GM23338 (cell line): ENCODE measurements around the gene DENR. TPM values are rescaled to one million over a fixed set of nuclear protein-coding genes. Genes with fewer than 3 reads are reported as not detected.

Experiments used
- ATAC-seq: fragments of 200-7000 bp; cut with Tn5 transposase; 3 replicates; pipeline ENCODE4 v1.9.1; 2020
- DNase-seq: peaks from one replicate; pipeline ENCODE4 v3.0.0-alpha.2; 2015; ENCODE audit warnings: low spot score
- H2AFZ ChIP-seq: fragments of 200-600 bp; sonication (generic); 2 replicates; pipeline ENCODE4 v1.8.0; 2016; ENCODE audit warnings: antibody characterized with exemption, mild to moderate bottlenecking, moderate library complexity
- H3F3A ChIP-seq: fragments of 200-600 bp; sonication (generic); replicated peaks from 2 replicates; pipeline ENCODE4 v1.8.0; 2017; ENCODE audit warnings: antibody characterized with exemption, mixed run types, low read depth
- H3K27ac ChIP-seq: fragments of 200-600 bp; sonication (generic); 2 replicates; pipeline ENCODE4 v1.6.1; 2016; ENCODE audit warnings: low read depth
- H3K27me3 ChIP-seq: fragments of 200-600 bp; sonication (generic); 2 replicates; pipeline ENCODE4 v1.8.0; 2016; ENCODE audit warnings: mild to moderate bottlenecking, mixed run types, moderate library complexity; ENCODE audit not compliant: insufficient read depth
- H3K36me3 ChIP-seq: fragments of 200-600 bp; sonication (generic); 2 replicates; pipeline ENCODE4 v1.8.0; 2016; ENCODE audit warnings: mild to moderate bottlenecking; ENCODE audit not compliant: insufficient read depth
- H3K4me1 ChIP-seq: fragments of 200-600 bp; sonication (generic); 2 replicates; pipeline ENCODE4 v1.8.0; 2016; ENCODE audit warnings: mild to moderate bottlenecking, moderate library complexity; ENCODE audit not compliant: insufficient read depth
- H3K4me2 ChIP-seq: fragments of 200-600 bp; sonication (generic); 2 replicates; pipeline ENCODE4 v1.7.1; 2017; ENCODE audit warnings: mixed run types
- H3K4me3 ChIP-seq: fragments of 200-600 bp; sonication (generic); 2 replicates; pipeline ENCODE4 v1.6.1; 2016; ENCODE audit warnings: mixed run types
- H3K79me2 ChIP-seq: fragments of 200-600 bp; sonication (generic); replicated peaks from 2 replicates; pipeline ENCODE4 v1.8.0; 2017; ENCODE audit warnings: mild to moderate bottlenecking; ENCODE audit not compliant: insufficient read depth
- H3K9me2 ChIP-seq: fragments of 200-600 bp; sonication (generic); 2 replicates; pipeline ENCODE4 v1.8.0; 2017; ENCODE audit not compliant: insufficient read depth
- H4K20me1 ChIP-seq: fragments of 200-600 bp; sonication (generic); replicated peaks from 2 replicates; pipeline ENCODE4 v1.8.0; 2017; ENCODE audit warnings: mild to moderate bottlenecking; ENCODE audit not compliant: insufficient read depth
- H3K27ac Mint-ChIP-seq: 2 replicates; pipeline ENCODE4 v1.8.0; 2020; ENCODE audit warnings: inconsistent platforms, mild to moderate bottlenecking, moderate library complexity, mixed read lengths
- H3K27me3 Mint-ChIP-seq: 3 replicates; pipeline ENCODE4 v1.8.0; 2022; ENCODE audit warnings: low read depth, mild to moderate bottlenecking, moderate library complexity, mixed read lengths, inconsistent platforms; ENCODE audit not compliant: insufficient read depth, poor library complexity
- H3K36me3 Mint-ChIP-seq: 3 replicates; pipeline ENCODE4 v1.8.0; 2021; ENCODE audit warnings: low read depth, mild to moderate bottlenecking, inconsistent platforms, moderate library complexity, mixed read lengths
- H3K4me1 Mint-ChIP-seq: 3 replicates; pipeline ENCODE4 v1.8.0; 2020; ENCODE audit warnings: mild to moderate bottlenecking, inconsistent platforms, mixed read lengths
- H3K4me3 Mint-ChIP-seq: 3 replicates; pipeline ENCODE4 v1.8.0; 2021; ENCODE audit warnings: moderate library complexity, mild to moderate bottlenecking, inconsistent platforms, mixed read lengths
- H3K9me3 Mint-ChIP-seq: 3 replicates; pipeline ENCODE4 v1.8.0; 2020; ENCODE audit warnings: moderate library complexity, mild to moderate bottlenecking, inconsistent platforms, mixed read lengths
- CREB1 ChIP-seq: fragments of 250-450 bp; sonication (Bioruptor Pico); IDR thresholded peaks from 2 replicates; pipeline ENCODE4 v1.5.0; 2020; ENCODE audit warnings: low read depth, mild to moderate bottlenecking, moderate library complexity
- JUNB ChIP-seq: IDR thresholded peaks from one replicate; pipeline ENCODE4 v1.6.1; 2016; ENCODE audit warnings: antibody characterized with exemption; ENCODE audit not compliant: unreplicated experiment
- POLR2AphosphoS5 ChIP-seq: IDR thresholded peaks from 2 replicates; pipeline ENCODE4 v1.6.1; 2016; ENCODE audit warnings: antibody characterized with exemption, low read depth
- ZNF331 ChIP-seq: fragments of 250-450 bp; sonication (Bioruptor Pico); IDR thresholded peaks from 2 replicates; pipeline ENCODE4 v1.5.0; 2020; ENCODE audit warnings: low read depth, mild to moderate bottlenecking, moderate library complexity
- polyA plus RNA-seq: library from polyadenylated mRNA; unstranded; fragments of >200 nt; fragmentation: Nextera tagmentation; extraction: Ambion mirVana; gene quantifications from 2 replicates; pipeline ENCODE4 v1.2.1, GENCODE V29; 2016
- total RNA-seq: library from RNA; depleted of rRNA; stranded (reverse); fragments of >200 nt; shearing (Covaris generic); gene quantifications from 2 replicates; pipeline ENCODE4 v1.2.3, GENCODE V29; 2014
- TF ChIP-seq, protein P1 (sequence below): IDR thresholded peaks from one replicate; pipeline ENCODE4 v1.6.1; 2018; ENCODE audit warnings: antibody characterized with exemption; ENCODE audit not compliant: unreplicated experiment
- TF ChIP-seq, protein P2 (sequence below): IDR thresholded peaks from 2 replicates; pipeline ENCODE4 v1.6.1; 2016; ENCODE audit warnings: antibody characterized with exemption
- TF ChIP-seq, protein P3 (sequence below): fragments of 250-450 bp; sonication (Bioruptor Pico); IDR thresholded peaks from 2 replicates; pipeline ENCODE4 v1.5.0; 2020; ENCODE audit warnings: mild to moderate bottlenecking, moderate library complexity

Gene DENR
- total and polyA plus RNA-seq, 2 experiments from 2014 or later = 55.2 to 130 TPM

DNA sequence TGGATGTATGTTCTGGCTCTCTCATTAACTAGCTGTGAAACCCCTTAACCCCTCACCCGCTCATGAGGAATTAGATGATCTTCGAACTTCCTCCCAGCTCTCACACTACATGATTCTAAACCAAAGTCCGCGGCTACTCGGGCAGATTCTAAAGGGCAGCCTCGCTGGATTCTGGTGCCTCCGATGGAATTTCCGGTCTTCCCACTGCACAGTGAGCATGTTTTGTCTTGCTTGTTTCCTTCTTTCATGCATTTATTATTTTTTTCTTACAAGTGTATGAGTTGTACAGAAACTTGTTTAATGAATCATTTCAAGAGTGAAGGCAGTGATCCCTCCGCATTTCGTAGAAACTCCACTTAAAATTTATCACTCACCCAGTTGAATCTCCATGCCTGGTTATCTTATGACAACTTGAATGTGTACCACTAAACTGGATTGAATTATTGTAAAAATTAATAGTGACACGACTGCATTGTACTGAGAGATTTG is 31.5 kb upstream of the DENR start (continued):
- TF ChIP-seq, protein P1, sequence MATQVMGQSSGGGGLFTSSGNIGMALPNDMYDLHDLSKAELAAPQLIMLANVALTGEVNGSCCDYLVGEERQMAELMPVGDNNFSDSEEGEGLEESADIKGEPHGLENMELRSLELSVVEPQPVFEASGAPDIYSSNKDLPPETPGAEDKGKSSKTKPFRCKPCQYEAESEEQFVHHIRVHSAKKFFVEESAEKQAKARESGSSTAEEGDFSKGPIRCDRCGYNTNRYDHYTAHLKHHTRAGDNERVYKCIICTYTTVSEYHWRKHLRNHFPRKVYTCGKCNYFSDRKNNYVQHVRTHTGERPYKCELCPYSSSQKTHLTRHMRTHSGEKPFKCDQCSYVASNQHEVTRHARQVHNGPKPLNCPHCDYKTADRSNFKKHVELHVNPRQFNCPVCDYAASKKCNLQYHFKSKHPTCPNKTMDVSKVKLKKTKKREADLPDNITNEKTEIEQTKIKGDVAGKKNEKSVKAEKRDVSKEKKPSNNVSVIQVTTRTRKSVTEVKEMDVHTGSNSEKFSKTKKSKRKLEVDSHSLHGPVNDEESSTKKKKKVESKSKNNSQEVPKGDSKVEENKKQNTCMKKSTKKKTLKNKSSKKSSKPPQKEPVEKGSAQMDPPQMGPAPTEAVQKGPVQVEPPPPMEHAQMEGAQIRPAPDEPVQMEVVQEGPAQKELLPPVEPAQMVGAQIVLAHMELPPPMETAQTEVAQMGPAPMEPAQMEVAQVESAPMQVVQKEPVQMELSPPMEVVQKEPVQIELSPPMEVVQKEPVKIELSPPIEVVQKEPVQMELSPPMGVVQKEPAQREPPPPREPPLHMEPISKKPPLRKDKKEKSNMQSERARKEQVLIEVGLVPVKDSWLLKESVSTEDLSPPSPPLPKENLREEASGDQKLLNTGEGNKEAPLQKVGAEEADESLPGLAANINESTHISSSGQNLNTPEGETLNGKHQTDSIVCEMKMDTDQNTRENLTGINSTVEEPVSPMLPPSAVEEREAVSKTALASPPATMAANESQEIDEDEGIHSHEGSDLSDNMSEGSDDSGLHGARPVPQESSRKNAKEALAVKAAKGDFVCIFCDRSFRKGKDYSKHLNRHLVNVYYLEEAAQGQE = no peak
- TF ChIP-seq ZNF331 (no peak), POLR2AphosphoS5 (no peak), CREB1 (CRISPR knock-in tag) (no peak)
- TF ChIP-seq, protein P2, sequence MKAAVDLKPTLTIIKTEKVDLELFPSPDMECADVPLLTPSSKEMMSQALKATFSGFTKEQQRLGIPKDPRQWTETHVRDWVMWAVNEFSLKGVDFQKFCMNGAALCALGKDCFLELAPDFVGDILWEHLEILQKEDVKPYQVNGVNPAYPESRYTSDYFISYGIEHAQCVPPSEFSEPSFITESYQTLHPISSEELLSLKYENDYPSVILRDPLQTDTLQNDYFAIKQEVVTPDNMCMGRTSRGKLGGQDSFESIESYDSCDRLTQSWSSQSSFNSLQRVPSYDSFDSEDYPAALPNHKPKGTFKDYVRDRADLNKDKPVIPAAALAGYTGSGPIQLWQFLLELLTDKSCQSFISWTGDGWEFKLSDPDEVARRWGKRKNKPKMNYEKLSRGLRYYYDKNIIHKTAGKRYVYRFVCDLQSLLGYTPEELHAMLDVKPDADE = no peak

DNA sequence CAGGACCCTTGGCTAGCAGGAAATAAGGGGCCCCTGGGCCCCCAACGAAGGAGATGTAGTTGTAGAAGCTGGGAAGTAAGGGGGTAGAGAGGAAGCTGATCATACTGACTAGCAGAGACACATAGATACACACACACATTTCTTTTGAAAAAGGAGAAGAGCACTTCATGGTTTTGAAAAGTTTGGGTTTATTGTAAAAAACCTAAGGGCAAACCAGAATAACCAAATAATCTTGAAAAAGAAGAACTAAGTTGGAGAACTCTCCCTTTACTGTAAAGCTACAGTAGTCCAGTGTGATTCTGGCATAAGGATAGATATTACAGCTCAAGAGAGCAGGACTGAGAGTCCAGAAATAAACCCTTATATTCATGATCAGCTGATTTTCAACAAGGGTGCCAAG is 30.2 kb upstream of the DENR start:
- Histone ChIP-seq H3K4me2 (no peak overlapping the region), H3F3A (no peaks in the 10 kb centered on the region), H3K4me1 (no peaks in the 10 kb centered on the region), H4K20me1 (no peaks in the 10 kb centered on the region), H3K4me3 (no peak overlapping the region), H3K36me3 (no peaks in the 10 kb centered on the region), H3K27me3 (no peaks in the 10 kb centered on the region), H3K27ac (no peak overlapping the region), H3K79me2 (no peaks in the 10 kb centered on the region), H3K9me2 (no peaks in the 10 kb centered on the region), H2AFZ (no peak overlapping the region)
- no peaks in the 10 kb centered on the region for H3K9me3 Mint-ChIP-seq
- H3K27ac Mint-ChIP-seq = no peak overlapping the region
- TF ChIP-seq, protein P3, sequence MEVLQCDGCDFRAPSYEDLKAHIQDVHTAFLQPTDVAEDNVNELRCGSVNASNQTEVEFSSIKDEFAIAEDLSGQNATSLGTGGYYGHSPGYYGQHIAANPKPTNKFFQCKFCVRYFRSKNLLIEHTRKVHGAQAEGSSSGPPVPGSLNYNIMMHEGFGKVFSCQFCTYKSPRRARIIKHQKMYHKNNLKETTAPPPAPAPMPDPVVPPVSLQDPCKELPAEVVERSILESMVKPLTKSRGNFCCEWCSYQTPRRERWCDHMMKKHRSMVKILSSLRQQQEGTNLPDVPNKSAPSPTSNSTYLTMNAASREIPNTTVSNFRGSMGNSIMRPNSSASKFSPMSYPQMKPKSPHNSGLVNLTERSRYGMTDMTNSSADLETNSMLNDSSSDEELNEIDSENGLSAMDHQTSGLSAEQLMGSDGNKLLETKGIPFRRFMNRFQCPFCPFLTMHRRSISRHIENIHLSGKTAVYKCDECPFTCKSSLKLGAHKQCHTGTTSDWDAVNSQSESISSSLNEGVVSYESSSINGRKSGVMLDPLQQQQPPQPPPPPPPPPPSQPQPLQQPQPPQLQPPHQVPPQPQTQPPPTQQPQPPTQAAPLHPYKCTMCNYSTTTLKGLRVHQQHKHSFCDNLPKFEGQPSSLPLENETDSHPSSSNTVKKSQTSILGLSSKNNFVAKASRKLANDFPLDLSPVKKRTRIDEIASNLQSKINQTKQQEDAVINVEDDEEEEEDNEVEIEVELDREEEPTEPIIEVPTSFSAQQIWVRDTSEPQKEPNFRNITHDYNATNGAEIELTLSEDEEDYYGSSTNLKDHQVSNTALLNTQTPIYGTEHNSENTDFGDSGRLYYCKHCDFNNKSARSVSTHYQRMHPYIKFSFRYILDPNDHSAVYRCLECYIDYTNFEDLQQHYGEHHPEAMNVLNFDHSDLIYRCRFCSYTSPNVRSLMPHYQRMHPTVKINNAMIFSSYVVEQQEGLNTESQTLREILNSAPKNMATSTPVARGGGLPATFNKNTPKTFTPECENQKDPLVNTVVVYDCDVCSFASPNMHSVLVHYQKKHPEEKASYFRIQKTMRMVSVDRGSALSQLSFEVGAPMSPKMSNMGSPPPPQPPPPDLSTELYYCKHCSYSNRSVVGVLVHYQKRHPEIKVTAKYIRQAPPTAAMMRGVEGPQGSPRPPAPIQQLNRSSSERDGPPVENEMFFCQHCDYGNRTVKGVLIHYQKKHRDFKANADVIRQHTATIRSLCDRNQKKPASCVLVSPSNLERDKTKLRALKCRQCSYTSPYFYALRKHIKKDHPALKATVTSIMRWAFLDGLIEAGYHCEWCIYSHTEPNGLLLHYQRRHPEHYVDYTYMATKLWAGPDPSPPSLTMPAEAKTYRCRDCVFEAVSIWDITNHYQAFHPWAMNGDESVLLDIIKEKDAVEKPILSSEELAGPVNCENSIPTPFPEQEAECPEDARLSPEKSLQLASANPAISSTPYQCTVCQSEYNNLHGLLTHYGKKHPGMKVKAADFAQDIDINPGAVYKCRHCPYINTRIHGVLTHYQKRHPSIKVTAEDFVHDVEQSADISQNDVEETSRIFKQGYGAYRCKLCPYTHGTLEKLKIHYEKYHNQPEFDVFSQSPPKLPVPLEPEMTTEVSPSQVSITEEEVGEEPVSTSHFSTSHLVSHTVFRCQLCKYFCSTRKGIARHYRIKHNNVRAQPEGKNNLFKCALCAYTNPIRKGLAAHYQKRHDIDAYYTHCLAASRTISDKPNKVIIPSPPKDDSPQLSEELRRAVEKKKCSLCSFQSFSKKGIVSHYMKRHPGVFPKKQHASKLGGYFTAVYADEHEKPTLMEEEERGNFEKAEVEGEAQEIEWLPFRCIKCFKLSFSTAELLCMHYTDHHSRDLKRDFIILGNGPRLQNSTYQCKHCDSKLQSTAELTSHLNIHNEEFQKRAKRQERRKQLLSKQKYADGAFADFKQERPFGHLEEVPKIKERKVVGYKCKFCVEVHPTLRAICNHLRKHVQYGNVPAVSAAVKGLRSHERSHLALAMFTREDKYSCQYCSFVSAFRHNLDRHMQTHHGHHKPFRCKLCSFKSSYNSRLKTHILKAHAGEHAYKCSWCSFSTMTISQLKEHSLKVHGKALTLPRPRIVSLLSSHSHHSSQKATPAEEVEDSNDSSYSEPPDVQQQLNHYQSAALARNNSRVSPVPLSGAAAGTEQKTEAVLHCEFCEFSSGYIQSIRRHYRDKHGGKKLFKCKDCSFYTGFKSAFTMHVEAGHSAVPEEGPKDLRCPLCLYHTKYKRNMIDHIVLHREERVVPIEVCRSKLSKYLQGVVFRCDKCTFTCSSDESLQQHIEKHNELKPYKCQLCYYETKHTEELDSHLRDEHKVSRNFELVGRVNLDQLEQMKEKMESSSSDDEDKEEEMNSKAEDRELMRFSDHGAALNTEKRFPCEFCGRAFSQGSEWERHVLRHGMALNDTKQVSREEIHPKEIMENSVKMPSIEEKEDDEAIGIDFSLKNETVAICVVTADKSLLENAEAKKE (CRISPR knock-in tag) = no peak
- TF ChIP-seq, protein P1 = no peak
- TF ChIP-seq JUNB (no peak), ZNF331 (no peak), CREB1 (CRISPR knock-in tag) (no peak)
- ATAC-seq (no peak), DNase-seq (no peak)
- peaks cover 3% of the 10 kb centered on the region for H3K27me3 Mint-ChIP-seq
- peaks cover 8% of the 10 kb centered on the region for H3K4me1 Mint-ChIP-seq
- H3K4me3 Mint-ChIP-seq = no peak overlapping the region
- no peaks in the 10 kb centered on the region for H3K36me3 Mint-ChIP-seq
